Smooth muscle cell of trachea (primary cell): ENCODE measurements around the gene PTPRQ. TPM values are rescaled to one million over a fixed set of nuclear protein-coding genes. Genes with fewer than 3 reads are reported as not detected.

ENCODE experiments used
- total RNA-seq: library from RNA; depleted of rRNA; stranded (reverse); fragments of >200 nt; gene quantifications from 2 replicates; pipeline ENCODE4 v1.2.1, GENCODE V29; 2014

Gene PTPRQ
- 1.2 TPM in 2 replicates for total RNA-seq

GRCh38 chr12:80443974-80444666, at the start of gene PTPRQ:
PTPRQ (plus strand) TSS chr12:80444235; CDS start chr12:80444346, 111 bp downstream.

GRCh38 chr12:80707126-80707829, 263.2 kb downstream of the PTPRQ start, which contains the start of gene MYF6:
MYF6 (plus strand) TSS chr12:80707634; CDS start chr12:80707720, 86 bp downstream.

GRCh38 chr12:80716696-80717469, 272.8 kb downstream of the PTPRQ start, which contains the start of gene MYF5:
MYF5 (plus strand) TSS chr12:80716912; CDS start chr12:80717064, 152 bp downstream.

